K562 (cell line): ENCODE results near the gene VPREB1. TPM values are rescaled to one million over a fixed set of nuclear protein-coding genes. Genes with fewer than 3 reads are reported as not detected.

Experiments
- ATAC-seq: fragments of 200-7000 bp; cut with Tn5 transposase; 3 replicates; pipeline ENCODE4 v1.9.1; 2020; ENCODE audit warnings: moderate library complexity
- BruUV-seq: library from RNA; stranded (reverse); fragments of 400-500 nt; replicated peaks from 2 replicates; lab custom pipeline; 2021; lab: Mats Ljungman, UMichigan
- CTCF ChIA-PET: fragments of 300-600 bp; formaldehyde crosslinking; extraction: SDS; loops from one replicate; lab custom pipeline; 2021; ENCODE audit warnings: low intra/inter-chr PET ratio; lab: Yijun Ruan, JAX
- POLR2A ChIA-PET: fragments of 300-600, 350-650 bp; sonication (Branson Sonifier 250); formaldehyde crosslinking; extraction: SDS; loops from one replicate; lab custom pipeline; 2021; ENCODE audit warnings: antibody characterized with exemption, inconsistent platforms; lab: Yijun Ruan, JAX
- DNase-seq, 4 experiments: peaks; one replicate each; pipeline versions ENCODE4 v3.0.0 to v3.0.0-alpha.2; 2011 to 2018; ENCODE audit warnings: low spot score in 3 of 4, mixed read lengths in 3 of 4; ENCODE audit errors: extremely low read depth in 1 of 4
- FAIRE-seq: peaks from 2 replicates; lab custom pipeline; 2011; peaks lifted over from hg19 to GRCh38; lab: Jason Lieb, UNC
- H2AFZ ChIP-seq: 2 replicates; pipeline ENCODE4 v1.6.0; 2011; ENCODE audit warnings: low read depth, low read length, control low read depth, inconsistent platforms
- H3K27ac ChIP-seq: fragments of 200-600 bp; 3 replicates; pipeline ENCODE4 v1.8.0; 2011; ENCODE audit warnings: low read depth, mild to moderate bottlenecking, control low read depth, inconsistent platforms, low read length, moderate library complexity, mixed read lengths; ENCODE audit errors: extremely low read depth
- H3K27me3 ChIP-seq, 2 experiments: fragments of 300-600 bp in 1 of 2; 2 replicates in 1 of 2; 3 replicates in 1 of 2; pipeline versions ENCODE4 v1.6.0 to v1.8.0; 2011; ENCODE audit warnings: inconsistent platforms in 2 of 2, low read length in 2 of 2, mild to moderate bottlenecking in 1 of 2, mixed read lengths in 1 of 2, moderate library complexity in 1 of 2; ENCODE audit not compliant: control insufficient read depth in 2 of 2, insufficient read depth in 2 of 2
- H3K36me3 ChIP-seq: fragments of 300-600 bp; 3 replicates; pipeline ENCODE4 v1.8.0; 2011; ENCODE audit warnings: mild to moderate bottlenecking, low read length, inconsistent platforms; ENCODE audit not compliant: control insufficient read depth, insufficient read depth
- H3K4me1 ChIP-seq, 2 experiments: fragments of 200-600 bp in 1 of 2; replicated peaks in 1 of 2; 2 replicates in 1 of 2; 3 replicates in 1 of 2; pipeline versions ENCODE4 v1.5.1 to v1.8.0; 2011; ENCODE audit warnings: inconsistent platforms in 2 of 2, low read length in 2 of 2, mild to moderate bottlenecking in 1 of 2, mixed read lengths in 1 of 2, moderate library complexity in 1 of 2; ENCODE audit not compliant: control insufficient read depth in 2 of 2, insufficient read depth in 2 of 2
- H3K4me2 ChIP-seq: 2 replicates; pipeline ENCODE4 v1.6.1; 2011; ENCODE audit warnings: low read length, control low read depth, inconsistent platforms, mixed read lengths; ENCODE audit not compliant: insufficient read depth
- H3K4me3 ChIP-seq: fragments of 200-600 bp; sonication (generic), shearing (Covaris generic); 2 replicates; pipeline ENCODE4 v1.5.1; 2016; ENCODE audit warnings: control low read depth, inconsistent platforms
- H3K79me2 ChIP-seq: fragments of 200-600 bp; 3 replicates; pipeline ENCODE4 v1.8.0; 2011; ENCODE audit warnings: low read length, inconsistent platforms; ENCODE audit not compliant: control insufficient read depth, insufficient read depth
- H3K9ac ChIP-seq, 2 experiments: 2 replicates each; pipeline versions ENCODE4 v1.6.0 to v1.6.1; 2011; ENCODE audit warnings: low read depth in 2 of 2, low read length in 2 of 2, control low read depth in 1 of 2, inconsistent platforms in 1 of 2, mild to moderate bottlenecking in 1 of 2, mixed read lengths in 1 of 2; ENCODE audit not compliant: insufficient read depth in 1 of 2
- H3K9me1 ChIP-seq: one replicate; pipeline ENCODE4 v1.6.0; 2011; ENCODE audit warnings: inconsistent platforms, mild to moderate bottlenecking, low read length, moderate library complexity; ENCODE audit not compliant: control insufficient read depth, insufficient read depth
- H3K9me3 ChIP-seq: replicated peaks from 2 replicates; pipeline ENCODE4 v1.5.1; 2011; ENCODE audit warnings: low read depth, low read length, inconsistent platforms; ENCODE audit not compliant: control insufficient read depth, insufficient read depth
- H4K20me1 ChIP-seq: replicated peaks from 2 replicates; pipeline ENCODE4 v1.6.1; 2011; ENCODE audit warnings: low read length, inconsistent platforms, mixed read lengths; ENCODE audit not compliant: control insufficient read depth, insufficient read depth
- HOXB6 ChIP-seq: fragments of 250-450 bp; sonication (Bioruptor Pico); IDR thresholded peaks from 2 replicates; pipeline ENCODE4 v1.5.1; 2022; ENCODE audit warnings: mild to moderate bottlenecking, borderline replicate concordance
- PML ChIP-seq: IDR thresholded peaks from 2 replicates; pipeline ENCODE4 v1.6.1; 2012; ENCODE audit warnings: low read length, inconsistent platforms
- WGBS: fragments of 100-300 bp; shearing (Covaris generic); methylation state at CpG from one replicate; pipeline ENCODE4 v1.1.6; 2016; ENCODE audit warnings: low coverage, mixed read lengths; ENCODE audit not compliant: insufficient coverage; ENCODE audit errors: missing lambda C conversion rate; 5-methylcytosine and 5-hydroxymethylcytosine counted together
- in situ Hi-C: fragments of 300-500 bp; cut with MboI; formaldehyde crosslinking; loops from 4 replicates; pipeline ENCODE4 v1.15.0; 2018; ENCODE audit warnings: inconsistent platforms, mixed read lengths
- intact Hi-C: fragments of 100-400 bp; cut with micrococcal nuclease; formaldehyde crosslinking; loops from 2 replicates; pipeline ENCODE4 v1.14.2; 2022
- polyA plus RNA-seq, 8 experiments: library from polyadenylated mRNA; depleted of rRNA in 4 of 8; stranded (reverse) in 5 of 8; unstranded in 3 of 8; fragments of >200 nt; fragmentation: Nextera tagmentation in 2 of 8; fragmentation: Illumina TruSeq in 1 of 8; extraction: Ambion mirVana in 2 of 8; extraction: Trizol in 1 of 8; gene quantifications; 2 replicates each; pipeline versions ENCODE4 v1.2.1 to v1.2.3, GENCODE V29; 2011 to 2014; ENCODE audit warnings: inconsistent platforms in 1 of 8, missing spikeins in 1 of 8
- total RNA-seq, 7 experiments: library from RNA; depleted of rRNA in 6 of 7; stranded (reverse); fragments of >200 nt in 6 of 7; fragmentation: Illumina TruSeq in 2 of 7; extraction: Trizol in 2 of 7; gene quantifications; 2 replicates each; pipeline versions ENCODE4 v1.2.1 to v1.2.3, GENCODE V29; 2011 to 2021; ENCODE audit warnings: low replicate concordance in 1 of 7
- TF ChIP-seq, protein P1 (sequence below): fragments of 250-450 bp; sonication (Bioruptor Pico); IDR thresholded peaks from 2 replicates; pipeline ENCODE4 v1.8.0; 2021; ENCODE audit warnings: borderline replicate concordance, mild to moderate bottlenecking, moderate library complexity; ENCODE audit not compliant: poor library complexity, severe bottlenecking
- TF ChIP-seq, protein P2 (sequence below), 2 experiments: fragments of 200-800 bp in 1 of 2; sonication (Bioruptor generic) in 1 of 2; sonication (generic) in 1 of 2; formaldehyde crosslinking in 1 of 2; IDR thresholded peaks in 1 of 2; conservative IDR thresholded peaks in 1 of 2; 2 replicates each; pipeline versions ENCODE4 v1.5.0 to v1.6.1; 2016 to 2020; ENCODE audit warnings: missing compliant biosample characterization in 1 of 2, missing genetic modification characterization in 1 of 2, missing genetic modification reagents in 1 of 2

The VPREB1 gene
- total and polyA plus RNA-seq, 9 of the 15 experiments (the other 6 are each of a cell fraction or from before 2014, with no cell fraction given) = not detected

DNA sequence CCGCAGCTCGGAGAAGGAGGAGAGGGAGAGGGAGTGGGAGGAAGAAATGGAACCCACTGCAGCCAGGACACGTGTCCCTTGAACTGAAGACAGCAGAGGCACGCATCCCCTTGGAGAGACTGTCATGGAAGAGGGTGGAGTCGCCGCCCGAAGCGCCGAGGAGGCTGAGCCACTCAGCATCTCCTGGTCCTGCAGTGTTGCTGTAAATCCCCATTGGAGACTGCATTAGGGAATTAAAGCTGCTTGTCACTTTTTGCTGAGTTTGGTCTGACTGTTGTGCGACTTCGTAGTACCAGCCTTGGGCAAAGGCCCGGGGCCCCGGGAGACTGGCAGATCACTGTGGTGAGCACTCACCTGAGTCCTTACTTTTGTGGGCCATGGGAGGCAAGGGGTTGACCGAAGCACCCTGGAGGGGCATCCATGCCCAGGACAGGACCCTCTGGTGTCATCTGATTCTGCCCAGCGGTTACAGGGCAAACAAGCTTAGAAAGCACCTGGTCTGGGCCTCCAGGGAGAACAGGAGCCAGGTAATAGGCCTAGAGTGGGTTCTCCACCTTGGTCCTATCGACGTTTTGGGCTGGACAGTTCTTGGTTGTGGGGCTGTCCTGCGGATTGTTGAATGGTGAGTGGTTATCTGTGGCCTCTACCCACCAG lies 797 bp downstream of the VPREB1 start:
- peaks cover 71 to 88% of the 10 kb centered on the region in 2 experiments for H3K27me3 ChIP-seq
- H3K4me1 ChIP-seq = no peaks in the 10 kb centered on the region
- peak in 1 of 4 experiments; percentile 15 for DNase-seq
- peaks cover 31% of the 10 kb centered on the region for H4K20me1 ChIP-seq
- ChIA-PET CTCF (no interaction called here), POLR2A (interaction anchor here (0.6 to 1.9 kb wide), 4 partner anchors 10 to 973 kb away, joined by 3 to 6 read pairs (median 4); no protein-coding TSS in a partner anchor)
- no TSS peak for BruUV-seq
- no peak overlapping the region for H3K4me3 ChIP-seq
- no peak for TF ChIP-seq HOXB6 (CRISPR knock-in tag)
- TF ChIP-seq, protein P1, sequence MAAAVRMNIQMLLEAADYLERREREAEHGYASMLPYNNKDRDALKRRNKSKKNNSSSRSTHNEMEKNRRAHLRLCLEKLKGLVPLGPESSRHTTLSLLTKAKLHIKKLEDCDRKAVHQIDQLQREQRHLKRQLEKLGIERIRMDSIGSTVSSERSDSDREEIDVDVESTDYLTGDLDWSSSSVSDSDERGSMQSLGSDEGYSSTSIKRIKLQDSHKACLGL (CRISPR knock-in tag) = peak; percentile 18
- TF ChIP-seq PML = no peak
- TF ChIP-seq, protein P2, sequence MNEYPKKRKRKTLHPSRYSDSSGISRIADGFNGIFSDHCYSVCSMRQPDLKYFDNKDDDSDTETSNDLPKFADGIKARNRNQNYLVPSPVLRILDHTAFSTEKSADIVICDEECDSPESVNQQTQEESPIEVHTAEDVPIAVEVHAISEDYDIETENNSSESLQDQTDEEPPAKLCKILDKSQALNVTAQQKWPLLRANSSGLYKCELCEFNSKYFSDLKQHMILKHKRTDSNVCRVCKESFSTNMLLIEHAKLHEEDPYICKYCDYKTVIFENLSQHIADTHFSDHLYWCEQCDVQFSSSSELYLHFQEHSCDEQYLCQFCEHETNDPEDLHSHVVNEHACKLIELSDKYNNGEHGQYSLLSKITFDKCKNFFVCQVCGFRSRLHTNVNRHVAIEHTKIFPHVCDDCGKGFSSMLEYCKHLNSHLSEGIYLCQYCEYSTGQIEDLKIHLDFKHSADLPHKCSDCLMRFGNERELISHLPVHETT (CRISPR knock-in tag; conservative IDR thresholded peaks at IDR 0.05 in 1 of 2, IDR thresholded peaks at IDR 0.05 in 1 of 2) = no peak
- FAIRE-seq = no peak
- intact Hi-C loops = no loop called here
- in situ Hi-C loops = no loop called here
- 2% methylated on average over 18 of the region's 18 CpGs for WGBS
- H3K9ac ChIP-seq = no peak overlapping the region; a peak in 1 of 4 replicates
- H3K9me3 ChIP-seq = no peaks in the 10 kb centered on the region
- no peak overlapping the region for H3K4me2 ChIP-seq
- no peak overlapping the region for H3K27ac ChIP-seq
- ATAC-seq = no peak
- no peaks in the 10 kb centered on the region for H3K9me1 ChIP-seq
- H3K79me2 ChIP-seq = no peaks in the 10 kb centered on the region
- no peaks in the 10 kb centered on the region for H3K36me3 ChIP-seq
- no peak overlapping the region for H2AFZ ChIP-seq
